Coronary artery (tissue), 2 donors: ENCODE measurements around the gene JARID2.

ENCODE experiments used
- DNase-seq: peaks from one replicate; pipeline ENCODE4 v3.0.0-alpha.2; 2017; ENCODE audit warnings: low spot score
- H3K27ac ChIP-seq, 2 donors: fragments of 200-600 bp; sonication (generic); one replicate each; pipeline ENCODE4 v1.5.1; 2016 to 2019
- H3K4me3 ChIP-seq: fragments of 200-600 bp; sonication (generic); 2 replicates; pipeline ENCODE4 v1.5.1; 2016; ENCODE audit warnings: mild to moderate bottlenecking, moderate library complexity
- TF ChIP-seq, protein P1 (sequence below): fragments of 200-600 bp; sonication (generic); IDR thresholded peaks from one replicate; pipeline ENCODE4 v1.5.1; 2019; ENCODE audit warnings: antibody characterized with exemption

Gene JARID2

DNA sequence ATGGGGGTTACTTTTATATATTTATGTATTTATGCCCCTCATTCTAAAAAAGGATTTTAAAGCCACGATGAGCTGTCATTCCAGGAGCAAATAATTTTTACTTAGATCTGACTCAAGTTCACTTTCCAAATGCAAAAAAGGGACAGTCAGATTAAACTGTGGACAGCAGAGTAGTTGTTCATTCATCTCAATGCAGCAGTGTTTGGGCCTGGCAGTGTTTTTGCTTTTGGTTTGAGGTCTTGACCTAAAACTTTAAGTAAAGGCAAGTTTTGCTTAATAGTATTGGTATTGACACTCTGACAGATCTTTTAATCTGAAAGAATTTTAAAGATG, 13.9 kb downstream of the JARID2 start:
- H3K27ac ChIP-seq, result no peak overlapping the region
- DNase-seq, result no peak
- TF ChIP-seq, protein P1, sequence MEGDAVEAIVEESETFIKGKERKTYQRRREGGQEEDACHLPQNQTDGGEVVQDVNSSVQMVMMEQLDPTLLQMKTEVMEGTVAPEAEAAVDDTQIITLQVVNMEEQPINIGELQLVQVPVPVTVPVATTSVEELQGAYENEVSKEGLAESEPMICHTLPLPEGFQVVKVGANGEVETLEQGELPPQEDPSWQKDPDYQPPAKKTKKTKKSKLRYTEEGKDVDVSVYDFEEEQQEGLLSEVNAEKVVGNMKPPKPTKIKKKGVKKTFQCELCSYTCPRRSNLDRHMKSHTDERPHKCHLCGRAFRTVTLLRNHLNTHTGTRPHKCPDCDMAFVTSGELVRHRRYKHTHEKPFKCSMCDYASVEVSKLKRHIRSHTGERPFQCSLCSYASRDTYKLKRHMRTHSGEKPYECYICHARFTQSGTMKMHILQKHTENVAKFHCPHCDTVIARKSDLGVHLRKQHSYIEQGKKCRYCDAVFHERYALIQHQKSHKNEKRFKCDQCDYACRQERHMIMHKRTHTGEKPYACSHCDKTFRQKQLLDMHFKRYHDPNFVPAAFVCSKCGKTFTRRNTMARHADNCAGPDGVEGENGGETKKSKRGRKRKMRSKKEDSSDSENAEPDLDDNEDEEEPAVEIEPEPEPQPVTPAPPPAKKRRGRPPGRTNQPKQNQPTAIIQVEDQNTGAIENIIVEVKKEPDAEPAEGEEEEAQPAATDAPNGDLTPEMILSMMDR, result no peak
- no peak overlapping the region for H3K4me3 ChIP-seq

DNA sequence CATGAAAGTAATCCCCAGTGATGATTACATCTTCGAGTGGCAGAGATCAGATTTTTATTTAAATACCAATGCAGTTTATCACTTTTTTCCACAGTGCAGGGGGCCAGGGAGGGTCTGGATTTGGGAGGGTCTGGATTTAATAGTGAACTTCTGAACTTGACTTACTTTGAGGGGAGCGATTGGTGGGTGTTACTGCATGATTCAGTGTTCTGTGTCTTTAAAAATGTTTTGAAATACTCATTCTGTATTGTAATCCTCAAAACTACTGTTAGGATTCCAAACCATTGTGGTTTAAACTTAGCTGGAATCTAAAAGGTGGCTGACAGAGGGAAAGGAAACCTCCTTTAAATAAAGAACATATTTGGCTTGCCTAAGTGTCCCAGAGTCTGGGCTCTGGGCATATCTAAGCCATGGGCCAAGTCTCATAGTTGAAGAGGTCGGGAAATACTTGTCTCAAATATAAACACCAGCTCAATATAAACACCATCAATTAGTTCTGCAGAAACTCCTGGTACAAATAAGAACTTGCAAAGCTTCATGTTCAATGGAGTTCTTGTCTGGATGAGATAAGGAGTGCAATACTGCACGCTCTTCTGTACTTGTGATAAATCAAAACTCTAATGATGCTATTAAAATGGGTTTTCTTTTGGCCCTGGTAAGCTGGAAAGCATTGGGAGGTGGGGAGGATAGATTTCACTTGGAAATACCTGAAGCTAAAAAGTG, 14.4 kb downstream of the JARID2 start:
- TF ChIP-seq, protein P1, result no peak
- no peak overlapping the region for H3K4me3 ChIP-seq
- DNase-seq, result no peak
- H3K27ac ChIP-seq, result no peak overlapping the region

DNA sequence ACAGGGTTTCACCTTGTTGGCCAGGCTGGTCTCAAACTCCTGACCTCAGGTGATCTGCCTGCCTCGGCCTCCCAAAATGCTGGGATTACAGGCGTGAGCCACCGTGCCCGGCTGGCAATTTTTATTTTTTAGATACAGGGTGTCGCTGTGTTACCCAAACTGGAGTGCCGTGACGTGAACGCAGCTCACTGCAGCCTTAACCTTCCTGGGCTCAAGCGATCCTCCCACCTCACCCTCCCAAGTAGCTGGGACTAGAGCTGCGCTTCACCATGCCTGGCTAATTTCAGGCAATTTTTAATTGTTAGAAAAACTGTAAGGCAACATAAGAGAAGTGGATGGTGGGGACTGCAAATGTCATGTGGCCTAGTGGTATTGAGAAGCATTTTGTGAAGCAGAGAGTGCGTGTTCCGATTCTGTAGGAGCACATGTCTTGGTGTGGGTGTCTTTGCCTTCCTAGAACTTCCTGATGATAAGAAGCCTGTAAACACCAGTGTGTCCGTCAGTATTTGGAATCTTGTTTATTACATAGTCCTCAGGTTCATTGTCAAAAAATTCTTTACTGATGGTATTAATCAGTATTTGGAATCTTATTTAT, 18.0 kb downstream of the JARID2 start:
- TF ChIP-seq, protein P1, result no peak
- Histone ChIP-seq H3K4me3 (no peak overlapping the region), H3K27ac (no peak overlapping the region)
- no peak for DNase-seq

DNA sequence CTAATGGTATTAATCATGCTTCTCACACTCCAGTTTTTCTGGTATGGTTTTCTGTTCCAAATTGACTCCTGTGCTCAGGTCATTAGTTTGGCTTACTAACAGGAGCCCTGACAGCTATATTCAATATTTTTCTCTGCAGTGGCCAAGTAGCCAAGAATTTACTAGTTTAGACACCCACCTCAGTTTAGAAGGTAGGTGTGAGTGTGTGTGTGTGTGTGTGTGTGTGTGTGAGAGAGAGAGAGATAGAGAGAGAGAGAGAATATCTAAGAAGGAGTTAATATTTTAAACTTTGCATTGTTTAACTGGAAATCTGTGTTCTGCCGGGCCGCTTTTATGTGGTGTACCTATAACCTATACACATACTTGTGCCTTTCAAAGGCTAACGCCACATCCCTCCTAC, 18.5 kb downstream of the JARID2 start:
- DNase-seq, result no peak
- Histone ChIP-seq H3K4me3 (no peak overlapping the region), H3K27ac (no peak overlapping the region)
- TF ChIP-seq, protein P1, result no peak

DNA sequence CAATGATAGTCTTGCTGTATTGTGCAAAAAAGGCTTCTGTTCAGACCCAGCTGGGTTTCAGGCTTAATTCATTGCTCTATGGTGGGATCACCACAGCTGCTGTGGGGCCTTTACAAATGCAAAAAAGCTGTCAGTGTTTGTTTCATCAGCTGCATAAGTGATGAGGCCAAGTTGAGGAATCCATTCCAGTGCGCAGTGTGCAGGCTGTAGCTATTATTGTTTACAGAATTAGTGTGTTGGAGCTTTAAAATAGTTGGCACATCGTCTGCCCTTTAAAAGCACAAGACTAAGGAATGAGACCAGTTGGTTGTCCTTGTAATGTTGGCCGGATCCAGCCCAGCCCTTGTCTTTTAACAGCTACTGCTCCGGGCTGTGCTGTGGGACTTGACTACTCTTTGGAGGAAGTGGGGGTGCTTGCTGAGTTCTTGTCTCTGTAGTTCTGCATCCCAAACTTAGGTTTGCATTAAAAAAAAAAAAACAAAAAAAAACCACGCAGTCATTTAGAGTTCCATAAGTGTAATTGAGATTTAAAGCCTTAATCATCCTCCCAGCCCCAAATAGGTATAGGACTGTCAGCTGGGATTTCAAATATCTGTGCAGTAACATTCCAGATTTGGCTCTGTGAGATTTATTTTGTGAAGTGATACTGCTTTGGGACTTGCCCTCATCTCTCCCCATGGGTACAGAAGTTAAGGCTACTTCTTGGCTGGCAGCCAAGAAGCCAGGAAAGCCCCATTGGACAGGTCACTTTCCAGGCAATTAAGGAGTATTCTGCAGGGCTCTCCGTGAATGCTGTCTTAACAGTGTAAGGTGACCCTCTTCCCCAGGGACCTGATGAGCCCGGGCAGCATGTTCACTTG, 19.3 kb downstream of the JARID2 start:
- no peak for DNase-seq
- H3K27ac ChIP-seq, result peak overlapping the region in 1 of 2 donors; percentile 38
- peak overlapping the region; percentile 33 for H3K4me3 ChIP-seq
- TF ChIP-seq, protein P1, result no peak

DNA sequence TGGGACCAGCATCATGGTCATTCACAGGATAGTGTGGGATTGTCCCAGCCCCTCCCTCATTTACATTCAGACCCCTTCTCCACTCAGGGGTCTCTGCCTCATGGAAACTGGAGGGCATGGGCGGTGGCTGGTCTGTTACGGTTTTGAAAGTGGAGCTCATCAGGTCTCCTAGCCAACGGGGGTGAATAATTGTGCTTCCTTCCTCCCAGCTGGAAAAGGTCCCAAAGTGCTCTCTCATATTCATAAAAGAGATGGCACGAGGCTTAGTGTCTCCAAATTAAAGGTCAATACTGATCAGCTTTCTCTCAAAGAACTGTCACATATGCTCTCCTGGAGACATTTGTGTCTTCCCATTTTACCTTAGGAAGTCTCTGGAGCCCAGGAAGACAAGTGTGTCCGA, 19.9 kb downstream of the JARID2 start:
- DNase-seq, result no peak
- Histone ChIP-seq H3K4me3 (no peak overlapping the region), H3K27ac (peak overlapping the region in 1 of 2 donors; percentile 38)
- TF ChIP-seq, protein P1, result no peak
